ENCODE results near the gene S100A9. TPM values are rescaled to one million over a fixed set of nuclear protein-coding genes. Genes with fewer than 3 reads are reported as not detected.

S100A9 gene
- total and polyA plus RNA-seq, 2 of the 8 experiments (the other 6 are each of a cell fraction or from before 2014, with no cell fraction given), result not detected

- Histone ChIP-seq H2BK12ac (ENCODE audit: low read depth, low read length) (no peak overlapping the region), H3K79me2 (ENCODE audit: control insufficient read depth in 1 of 2, insufficient read depth in 2 of 2, low read length in 2 of 2) (no peaks in the 10 kb centered on the region), H3K4me1 (replicated peaks in 1 of 4; ENCODE audit: control insufficient read depth in 3 of 4, insufficient read depth in 4 of 4, low read length in 3 of 4) (no peaks in the 10 kb centered on the region), H3K27ac (ENCODE audit: low read depth, low read length) (no peak overlapping the region), H3K56ac (replicated peaks; ENCODE audit: insufficient read length, low read depth, low read length) (no peak overlapping the region), H3K18ac (ENCODE audit: extremely low read depth, low read length) (no peak overlapping the region), H3K4me3 (ENCODE audit: extremely low read depth in 1 of 4, insufficient read depth in 2 of 4, low read depth in 3 of 4, low read length in 4 of 4) (no peak overlapping the region), H4K5ac (ENCODE audit: insufficient read length, low read depth, low read length) (no peak overlapping the region), H3K23ac (ENCODE audit: insufficient read length) (no peak overlapping the region), H3K4ac (replicated peaks; ENCODE audit: insufficient read length, low read depth, low read length) (no peak overlapping the region), H2BK20ac (ENCODE audit: low read length) (no peak overlapping the region), H3K36me3 (ENCODE audit: control insufficient read depth in 2 of 4, insufficient read depth in 4 of 4, low read length in 3 of 4) (no peaks in the 10 kb centered on the region), H2AK5ac (ENCODE audit: low read depth, low read length) (no peak overlapping the region), H2AFZ (ENCODE audit: low read length) (no peak overlapping the region), H4K20me1 (replicated peaks in 1 of 2; ENCODE audit: control insufficient read depth in 1 of 2, insufficient read depth in 2 of 2, low read length in 2 of 2) (no peaks in the 10 kb centered on the region), H3K23me2 (ENCODE audit: low read depth, low read length) (no peaks in the 10 kb centered on the region), H2BK5ac (ENCODE audit: low read depth, low read length) (no peak overlapping the region), H3K79me1 (ENCODE audit: low read depth, low read length) (no peaks in the 10 kb centered on the region), H3K4me2 (ENCODE audit: insufficient read depth in 1 of 2, low read depth in 2 of 2, low read length in 2 of 2) (no peak overlapping the region), H3K9me3 (ENCODE audit: insufficient read depth in 2 of 2, low read depth in 1 of 2, low read length in 1 of 2) (no peaks in the 10 kb centered on the region), H3K9ac (replicated peaks in 1 of 4; ENCODE audit: extremely low read depth in 1 of 4, low read depth in 3 of 4, low read length in 3 of 4) (no peak overlapping the region), H2BK120ac (replicated peaks; ENCODE audit: low read depth, low read length) (no peak overlapping the region), H4K8ac (ENCODE audit: extremely low read depth, insufficient read depth, low read length) (no peak overlapping the region), H4K91ac (replicated peaks; ENCODE audit: insufficient read length, low read length) (no peak overlapping the region), H3K14ac (ENCODE audit: insufficient read length) (no peak overlapping the region), H2BK15ac (ENCODE audit: low read length) (no peak overlapping the region), H3K27me3 (replicated peaks in 1 of 4; ENCODE audit: control insufficient read depth in 3 of 4, extremely low read depth in 1 of 4, insufficient read depth in 3 of 4, low read length in 3 of 4) (no peaks in the 10 kb centered on the region)
- 80% methylated on average over 6 of the region's 6 CpGs; no CpG with 5 or more reads in 1 of the 2 experiments for WGBS, 2 experiments (ENCODE audit: extremely low coverage in 1 of 2, insufficient coverage in 1 of 2, insufficient read length in 1 of 2, insufficient replicate concordance in 2 of 2, low coverage in 1 of 2, low lambda C conversion rate in 2 of 2, missing lambda C conversion rate in 1 of 2)
- DNase-seq (ENCODE audit: low read depth in 1 of 2, low spot score in 2 of 2) (peak in 1 of 2 experiments; percentile 33), FAIRE-seq (no peak)
- POLR2A ChIA-PET (ENCODE audit: partially characterized antibody), result interaction anchor here (1.1 kb wide), 1 partner anchor 86 kb away, joined by 3 read pairs; no protein-coding TSS in a partner anchor
- CTCF ChIA-PET (ENCODE audit: partially characterized antibody), result interaction anchor here (0.6 to 6.4 kb wide), 8 partner anchors 8 to 137 kb away, joined by 3 to 63 read pairs (median 6); partner anchors contain the start of gene S100A9
- no peak for TF ChIP-seq RAD21 (IDR thresholded peaks at IDR 0.05 in 1 of 2, conservative IDR thresholded peaks at IDR 0.05 in 1 of 2; ENCODE audit: low read depth in 2 of 2, low read length in 2 of 2)
- TF ChIP-seq TEAD4 (IDR thresholded peaks at IDR 0.05; ENCODE audit: low read depth, low read length), result no peak
- no peak for TF ChIP-seq SUZ12 (IDR thresholded peaks at IDR 0.05; ENCODE audit: low read length)
- TF ChIP-seq TBP (IDR thresholded peaks at IDR 0.05; ENCODE audit: low read depth, low read length), result no peak
- no peak for TF ChIP-seq EZH2 (IDR thresholded peaks at IDR 0.05; ENCODE audit: low read depth, low read length, severe bottlenecking)
- TF ChIP-seq SRF (IDR thresholded peaks at IDR 0.05; ENCODE audit: low read depth, low read length), result no peak
Measured at GRCh38 chr1:153395776-153396175, 38.1 kb downstream of the S100A9 start.
